CMK (cell line): ENCODE data around the gene SPDL1.
A peak's percentile ranks its signal among the peaks of the same experiment; 100 is the strongest.

Experiments
- DNase-seq: peaks from one replicate; pipeline ENCODE4 v3.0.0-alpha.2; 2010; ENCODE audit warnings: low read depth

The SPDL1 gene, protein sequence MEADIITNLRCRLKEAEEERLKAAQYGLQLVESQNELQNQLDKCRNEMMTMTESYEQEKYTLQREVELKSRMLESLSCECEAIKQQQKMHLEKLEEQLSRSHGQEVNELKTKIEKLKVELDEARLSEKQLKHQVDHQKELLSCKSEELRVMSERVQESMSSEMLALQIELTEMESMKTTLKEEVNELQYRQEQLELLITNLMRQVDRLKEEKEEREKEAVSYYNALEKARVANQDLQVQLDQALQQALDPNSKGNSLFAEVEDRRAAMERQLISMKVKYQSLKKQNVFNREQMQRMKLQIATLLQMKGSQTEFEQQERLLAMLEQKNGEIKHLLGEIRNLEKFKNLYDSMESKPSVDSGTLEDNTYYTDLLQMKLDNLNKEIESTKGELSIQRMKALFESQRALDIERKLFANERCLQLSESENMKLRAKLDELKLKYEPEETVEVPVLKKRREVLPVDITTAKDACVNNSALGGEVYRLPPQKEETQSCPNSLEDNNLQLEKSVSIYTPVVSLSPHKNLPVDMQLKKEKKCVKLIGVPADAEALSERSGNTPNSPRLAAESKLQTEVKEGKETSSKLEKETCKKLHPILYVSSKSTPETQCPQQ

GRCh38 chr5:169583424-169584220 lies at the start of gene SPDL1:
Gene SPDL1, plus strand, starts transcription at chr5:169583773. Its CDS starts 4,644 bp downstream, at chr5:169588417.
- DNase-seq = peak; percentile 75

- no peak for DNase-seq
These were observed 49.2 kb upstream of the SPDL1 start for GRCh38 chr5:169534311-169534880.

- DNase-seq = no peak
These were observed 48.6 kb upstream of the SPDL1 start for GRCh38 chr5:169534939-169535338.

DNA sequence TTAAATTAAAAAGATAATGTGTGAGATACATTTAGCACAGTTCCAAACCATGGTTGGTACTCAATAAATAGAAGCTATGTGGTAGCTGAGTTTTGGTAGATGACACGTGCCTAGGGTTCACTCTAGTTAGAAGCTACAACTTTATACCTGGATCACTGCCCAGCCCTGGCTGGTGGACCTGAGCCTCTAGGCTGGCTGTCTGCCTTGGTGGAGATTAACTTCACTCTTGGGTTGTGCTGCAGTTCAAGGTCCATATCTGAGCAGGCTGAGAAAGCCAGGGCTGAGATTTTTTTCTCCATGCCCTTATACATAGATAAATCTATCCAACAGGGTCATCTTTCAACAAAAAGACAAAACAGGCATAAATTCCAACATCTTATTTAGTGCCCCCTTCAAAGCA lies 44.6 kb upstream of the SPDL1 start:
- DNase-seq = no peak

GRCh38 chr5:169542811-169543210 lies 40.8 kb upstream of the SPDL1 start:
- no peak for DNase-seq

GRCh38 chr5:169544264-169544950 lies 39.2 kb upstream of the SPDL1 start:
- DNase-seq = no peak

- DNase-seq = no peak
These were observed 37.8 kb upstream of the SPDL1 start for GRCh38 chr5:169545762-169546161.

DNA sequence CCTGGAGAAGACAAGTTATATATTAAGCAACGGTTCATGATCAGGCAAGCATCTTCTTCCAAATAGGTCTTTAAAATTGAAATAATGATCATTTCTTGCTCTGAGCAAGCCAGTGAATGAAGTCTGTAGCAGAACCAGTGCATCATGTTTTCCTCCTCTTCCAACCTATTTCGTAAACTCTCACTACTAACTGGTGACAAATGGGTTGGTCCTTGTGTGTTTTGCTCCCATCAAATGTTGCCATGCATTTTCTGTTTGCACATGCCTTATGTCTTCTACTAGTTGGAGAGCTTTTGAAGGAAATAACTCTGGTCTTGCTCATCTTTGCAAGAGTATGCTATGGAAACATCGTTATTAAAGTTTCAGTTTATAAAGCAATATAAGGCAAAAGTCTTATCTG lies 37.2 kb upstream of the SPDL1 start:
- no peak for DNase-seq

- no peak for DNase-seq
These were observed 36.1 kb upstream of the SPDL1 start for GRCh38 chr5:169547508-169547907.

DNA sequence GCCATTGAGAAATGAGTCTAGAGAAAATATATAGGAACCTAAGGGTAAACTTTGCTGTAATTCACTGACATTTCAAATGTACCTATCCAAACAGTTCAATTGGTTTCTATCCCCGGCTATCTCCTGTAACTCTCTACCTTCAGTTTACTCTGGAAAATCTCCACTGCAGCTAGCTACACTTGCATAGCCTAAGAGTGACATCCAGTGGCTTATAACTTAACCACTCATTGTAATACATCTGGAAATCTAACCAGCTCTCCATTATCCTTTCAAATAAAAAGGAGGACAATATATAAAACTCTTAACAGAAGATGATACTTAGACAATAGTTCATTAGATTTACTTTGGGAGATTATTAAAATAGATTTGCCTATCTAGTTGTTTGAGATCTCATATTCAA lies 35.3 kb upstream of the SPDL1 start:
- DNase-seq = no peak

- DNase-seq = no peak
These were observed 34.0 kb upstream of the SPDL1 start for GRCh38 chr5:169549453-169550100.

- DNase-seq = no peak
These were observed 33.3 kb upstream of the SPDL1 start for GRCh38 chr5:169550227-169550626.

GRCh38 chr5:169551146-169551545 lies 32.4 kb upstream of the SPDL1 start:
- no peak for DNase-seq

DNA sequence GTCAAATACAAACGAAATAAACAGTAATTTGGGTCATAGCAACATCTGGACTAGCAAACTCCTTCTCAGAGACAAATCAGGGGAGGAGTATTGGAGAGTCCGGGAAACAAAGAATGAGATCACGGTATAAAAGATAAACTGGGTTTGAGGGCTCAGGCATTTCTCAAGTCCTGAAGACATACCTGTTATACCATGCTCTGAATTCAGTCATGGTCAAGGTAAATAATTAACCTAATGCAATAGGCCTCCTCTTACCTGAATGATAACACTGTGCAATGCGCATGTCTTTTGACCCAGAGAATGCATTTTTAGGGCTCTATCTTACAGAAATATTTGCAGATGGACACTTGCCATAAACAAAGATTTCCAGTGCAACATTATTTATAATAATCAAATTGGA lies 31.9 kb upstream of the SPDL1 start:
- DNase-seq = no peak

GRCh38 chr5:169554251-169554650 lies 29.3 kb upstream of the SPDL1 start:
- no peak for DNase-seq

DNA sequence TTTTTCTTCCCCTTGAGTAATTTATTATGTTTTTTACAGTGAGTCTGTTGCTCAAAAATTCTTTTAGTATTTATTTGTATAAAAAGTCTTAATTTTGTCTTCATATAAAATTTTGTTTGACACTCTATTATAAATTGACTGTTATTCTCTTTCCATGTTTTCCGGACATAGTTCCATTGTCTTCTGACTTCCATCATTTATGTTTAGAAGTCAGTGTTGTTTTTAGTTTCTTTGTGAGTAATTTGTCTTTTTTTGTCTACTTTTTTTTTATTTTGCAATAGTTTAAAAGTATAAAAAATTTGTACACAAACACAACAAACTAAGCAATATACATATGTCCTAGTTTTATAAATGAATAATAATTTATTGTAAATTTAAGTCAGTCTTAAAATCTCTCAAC lies 25.7 kb upstream of the SPDL1 start:
- no peak for DNase-seq

DNA sequence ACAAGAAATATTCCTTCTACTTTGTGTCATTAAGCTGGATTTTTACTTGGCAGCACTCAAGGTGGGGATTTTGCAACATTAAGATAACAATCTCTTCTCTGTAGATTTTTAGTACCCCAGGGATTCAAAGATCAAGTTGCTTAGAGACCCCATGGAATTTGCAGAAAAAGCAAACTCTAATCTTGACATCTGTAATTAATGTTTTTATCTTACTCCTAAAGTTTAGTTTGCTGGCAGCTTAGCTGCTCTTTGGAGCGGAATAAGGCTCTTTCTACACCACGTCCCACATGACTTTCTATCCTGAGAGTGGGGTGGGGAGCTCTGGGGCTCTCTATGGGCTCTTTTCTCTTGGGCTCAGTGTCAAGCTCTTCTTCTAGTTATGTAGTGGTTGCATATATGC lies 21.7 kb upstream of the SPDL1 start:
- no peak for DNase-seq

- DNase-seq = no peak
These were observed 20.2 kb upstream of the SPDL1 start for GRCh38 chr5:169563369-169563768.

GRCh38 chr5:169566202-169566601 lies 17.4 kb upstream of the SPDL1 start:
- no peak for DNase-seq

GRCh38 chr5:169567079-169567478 lies 16.5 kb upstream of the SPDL1 start:
- DNase-seq = no peak

GRCh38 chr5:169569513-169569912 lies 14.1 kb upstream of the SPDL1 start:
- no peak for DNase-seq
